Calu3 (cell line): ENCODE measurements around the gene GAGE12J. TPM values are rescaled to one million over a fixed set of nuclear protein-coding genes. Genes with fewer than 3 reads are reported as not detected.
"Not testable (repeated sequence)": the region's sequence is repeated elsewhere in the genome, so short reads cannot be mapped to it uniquely, and the experiment has no call there.

Experiments
- BruUV-seq: library from RNA; stranded (reverse); fragments of 400-500 nt; replicated peaks from 2 replicates; lab custom pipeline; 2021; lab: Mats Ljungman, UMichigan
- CTCF ChIA-PET: fragments of 300-600 bp; sonication (Branson Sonifier 250); formaldehyde crosslinking; loops from one replicate; lab custom pipeline; 2022; ENCODE audit warnings: antibody characterized with exemption; lab: Charles Lee
- DNase-seq: peaks from one replicate; pipeline ENCODE4 v3.0.0; 2022
- H3K27ac Mint-ChIP-seq: one replicate; pipeline ENCODE4 v1.8.0; 2022; ENCODE audit warnings: mixed read lengths; ENCODE audit not compliant: unreplicated experiment
- H3K27me3 Mint-ChIP-seq: one replicate; pipeline ENCODE4 v1.8.0; 2022; ENCODE audit warnings: mixed read lengths; ENCODE audit not compliant: unreplicated experiment
- H3K36me3 Mint-ChIP-seq: one replicate; pipeline ENCODE4 v1.8.0; 2022; ENCODE audit warnings: mild to moderate bottlenecking, moderate library complexity, mixed read lengths; ENCODE audit not compliant: insufficient read depth, unreplicated experiment
- H3K4me1 Mint-ChIP-seq: one replicate; pipeline ENCODE4 v1.8.0; 2022; ENCODE audit warnings: mild to moderate bottlenecking, low read depth, mixed read lengths; ENCODE audit not compliant: unreplicated experiment
- H3K4me3 Mint-ChIP-seq: one replicate; pipeline ENCODE4 v1.8.0; 2022; ENCODE audit warnings: mild to moderate bottlenecking, low read depth, moderate library complexity, mixed read lengths; ENCODE audit not compliant: unreplicated experiment
- H3K9me3 Mint-ChIP-seq: one replicate; pipeline ENCODE4 v1.8.0; 2022; ENCODE audit warnings: low read depth, mixed read lengths; ENCODE audit not compliant: unreplicated experiment
- CTCF ChIP-seq: fragments of 200-600 bp; IDR thresholded peaks from one replicate; pipeline ENCODE4 v1.8.0; 2022; ENCODE audit warnings: antibody characterized with exemption; ENCODE audit not compliant: unreplicated experiment
- intact Hi-C: fragments of 100-400 bp; cut with micrococcal nuclease; formaldehyde crosslinking; loops from one replicate; pipeline ENCODE4 v1.10.0; 2022; ENCODE audit not compliant: unreplicated experiment
- total RNA-seq: library from RNA; stranded (reverse); gene quantifications from 2 replicates; pipeline ENCODE4 v1.2.3, GENCODE V29; 2022

The GAGE12J gene
- total RNA-seq, 1 experiment from 2014 or later = not detected

DNA sequence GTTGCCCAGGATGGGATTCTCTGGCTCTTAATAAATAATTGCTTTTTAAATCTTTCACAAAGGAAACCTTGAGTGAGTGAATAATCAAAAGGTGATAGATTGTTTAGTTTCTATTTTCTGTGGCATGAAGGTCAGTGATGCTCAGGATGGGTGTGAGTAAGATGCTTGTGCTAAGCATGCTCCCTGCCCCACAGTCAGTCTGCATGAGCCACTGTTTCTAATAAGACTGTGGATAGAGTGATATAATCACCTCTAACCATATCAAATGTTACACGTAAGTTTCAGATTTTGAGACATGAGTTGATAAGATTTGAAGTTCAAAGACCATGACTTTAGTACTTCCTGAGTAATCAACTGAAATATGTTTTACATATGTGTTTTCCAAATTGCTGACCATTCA is 21.1 kb upstream of the GAGE12J start:
- no TSS peak for BruUV-seq
- H3K4me3 Mint-ChIP-seq = no peak overlapping the region
- intact Hi-C loops = no loop called here
- CTCF ChIA-PET = no interaction called here
- no peaks in the 10 kb centered on the region for H3K9me3 Mint-ChIP-seq
- H3K27ac Mint-ChIP-seq = no peak overlapping the region
- DNase-seq = no peak
- TF ChIP-seq CTCF = no peak
- H3K36me3 Mint-ChIP-seq = no peaks in the 10 kb centered on the region
- no peaks in the 10 kb centered on the region for H3K4me1 Mint-ChIP-seq
- H3K27me3 Mint-ChIP-seq = peaks cover 48% of the 10 kb centered on the region

DNA sequence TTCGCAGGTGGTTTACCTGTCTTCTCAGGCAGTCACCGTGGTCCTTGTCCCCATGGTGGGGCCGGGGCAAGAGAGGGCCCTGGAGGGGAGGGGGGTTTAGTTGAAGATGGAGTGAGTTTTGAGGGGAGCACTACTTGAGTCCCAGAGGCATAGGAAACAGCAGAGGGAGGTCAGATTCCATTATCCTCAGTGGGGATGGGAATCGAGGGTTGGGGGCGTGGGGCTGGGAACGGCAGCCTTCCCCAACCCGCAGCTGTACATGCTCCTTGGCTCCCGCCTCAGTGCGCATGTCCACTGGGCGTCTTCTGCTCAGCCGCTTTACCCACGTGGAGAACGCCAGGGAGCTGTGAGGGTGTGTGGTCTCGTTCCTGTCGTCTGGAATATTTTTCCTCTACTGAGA is 18.5 kb upstream of the GAGE12J start, which contains the start of gene GAGE10:
GAGE10 (plus strand) TSS at position 301 of the 400 bp plus-strand sequence. CDS start 1,214 bp downstream, outside the sequence.
- no TSS peak for BruUV-seq
- peaks cover 2% of the 10 kb centered on the region for H3K4me1 Mint-ChIP-seq
- DNase-seq = no peak
- CTCF ChIA-PET = no interaction called here
- TF ChIP-seq CTCF = no peak
- H3K4me3 Mint-ChIP-seq = no peak within 1 kb of the TSS
- no peak within 1 kb of the TSS for H3K27ac Mint-ChIP-seq
- intact Hi-C loops = no loop called here
- H3K9me3 Mint-ChIP-seq = no peaks in the 10 kb centered on the region
- H3K27me3 Mint-ChIP-seq = peaks cover 21% of the 10 kb centered on the region
- no peaks in the 10 kb centered on the region for H3K36me3 Mint-ChIP-seq

GRCh38 chrX:49307775-49308174 is 14.1 kb upstream of the GAGE12J start:
- H3K27ac Mint-ChIP-seq, BruUV-seq, H3K4me3 Mint-ChIP-seq, CTCF ChIA-PET, H3K36me3 Mint-ChIP-seq, DNase-seq, intact Hi-C loops, H3K9me3 Mint-ChIP-seq: not testable (repeated sequence)
- Mint-ChIP-seq H3K27me3 (peaks cover 12% of the 10 kb centered on the region), H3K4me1 (peaks cover 24% of the 10 kb centered on the region)

DNA sequence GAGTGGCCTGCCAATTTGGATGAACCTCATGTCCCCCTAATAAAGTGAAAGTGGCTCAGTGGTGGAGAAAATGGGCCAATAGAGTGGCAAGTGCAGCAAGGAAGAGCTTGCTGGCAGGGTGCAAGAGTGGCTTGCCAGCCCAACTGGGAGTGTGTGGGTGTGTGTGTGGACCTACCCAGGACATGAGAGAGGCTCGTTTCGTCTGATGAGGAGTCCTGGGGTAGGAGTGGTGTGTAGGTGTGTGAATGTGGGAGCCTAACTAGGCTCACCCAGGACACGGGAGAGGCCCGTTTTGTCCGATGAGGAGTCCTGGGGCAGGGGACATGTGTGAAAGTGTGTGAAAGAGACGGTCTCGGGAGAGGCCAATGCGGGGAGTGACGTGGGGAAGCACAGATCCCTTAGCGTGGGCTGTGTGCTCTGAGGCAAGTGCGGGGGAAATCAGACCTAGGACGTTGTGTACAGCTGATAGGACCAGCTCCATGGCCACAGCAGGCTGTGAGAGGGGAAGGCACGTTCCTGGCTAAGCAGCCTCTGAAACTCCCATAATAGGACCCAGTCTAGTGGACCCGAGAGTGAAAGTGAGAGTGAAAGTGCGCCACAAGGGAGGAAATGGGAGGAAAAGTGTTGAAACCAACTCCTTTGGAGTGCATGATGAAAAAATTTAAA is 13.1 kb upstream of the GAGE12J start:
- Mint-ChIP-seq H3K4me3 (peak overlapping the region; percentile 70), H3K27me3 (peaks cover 4% of the 10 kb centered on the region), H3K9me3 (no peaks in the 10 kb centered on the region), H3K4me1 (peaks cover 24% of the 10 kb centered on the region), H3K36me3 (no peaks in the 10 kb centered on the region), H3K27ac (peak overlapping the region; percentile 5)
- intact Hi-C loops = no loop called here
- CTCF ChIA-PET = no interaction called here
- DNase-seq = no peak
- TF ChIP-seq CTCF = no peak
- no TSS peak for BruUV-seq

DNA sequence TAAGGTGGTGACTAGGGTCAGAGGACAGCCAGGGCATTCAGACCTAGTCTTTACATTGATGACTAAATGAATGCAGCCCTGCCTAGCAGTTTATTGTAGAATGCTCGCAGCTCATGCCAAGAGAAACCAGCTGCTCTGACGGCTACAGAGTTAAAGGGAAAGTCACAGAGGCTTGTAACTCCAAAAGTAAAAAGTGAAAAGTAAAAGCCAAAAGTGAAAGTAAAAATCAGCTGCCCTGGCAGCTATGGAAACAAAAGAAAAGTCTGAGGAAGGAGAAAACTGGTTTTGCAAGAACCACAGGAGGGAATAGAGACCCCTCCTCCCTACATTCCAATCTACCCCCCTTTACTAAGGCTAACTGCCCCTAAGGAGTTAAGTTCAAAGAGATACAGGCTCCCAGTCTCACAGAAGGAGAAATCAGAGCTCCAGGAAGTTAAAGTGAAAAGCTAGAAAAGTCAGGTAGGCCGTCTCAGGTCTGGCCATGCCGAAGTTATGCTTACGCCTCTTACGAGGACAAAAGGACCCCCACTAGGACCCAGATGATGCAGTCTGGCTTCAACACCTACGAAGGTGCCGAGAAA is 12.3 kb upstream of the GAGE12J start:
- H3K27ac Mint-ChIP-seq = peak overlapping the region; percentile 5
- no peak for TF ChIP-seq CTCF
- no peaks in the 10 kb centered on the region for H3K27me3 Mint-ChIP-seq
- H3K36me3 Mint-ChIP-seq = no peaks in the 10 kb centered on the region
- H3K4me3 Mint-ChIP-seq = peak overlapping the region; percentile 70
- DNase-seq = no peak
- intact Hi-C loops = no loop called here
- CTCF ChIA-PET = interaction anchor here (0.6 to 0.8 kb wide), 2 partner anchors 202 to 256 kb away, joined by 3 to 4 read pairs; no protein-coding TSS in a partner anchor
- H3K4me1 Mint-ChIP-seq = peaks cover 24% of the 10 kb centered on the region
- no TSS peak for BruUV-seq
- no peaks in the 10 kb centered on the region for H3K9me3 Mint-ChIP-seq
